NT2/D1 (cell line): ENCODE data around the gene SORL1.

Experiments
- YY1 ChIP-seq: IDR thresholded peaks from 2 replicates; pipeline ENCODE4 v1.6.1; 2011; ENCODE audit not compliant: insufficient read length, insufficient read depth
- ZNF274 ChIP-seq: IDR thresholded peaks from 2 replicates; pipeline ENCODE4 v1.6.1; 2011; ENCODE audit warnings: mild to moderate bottlenecking, low read depth, low read length

DNA sequence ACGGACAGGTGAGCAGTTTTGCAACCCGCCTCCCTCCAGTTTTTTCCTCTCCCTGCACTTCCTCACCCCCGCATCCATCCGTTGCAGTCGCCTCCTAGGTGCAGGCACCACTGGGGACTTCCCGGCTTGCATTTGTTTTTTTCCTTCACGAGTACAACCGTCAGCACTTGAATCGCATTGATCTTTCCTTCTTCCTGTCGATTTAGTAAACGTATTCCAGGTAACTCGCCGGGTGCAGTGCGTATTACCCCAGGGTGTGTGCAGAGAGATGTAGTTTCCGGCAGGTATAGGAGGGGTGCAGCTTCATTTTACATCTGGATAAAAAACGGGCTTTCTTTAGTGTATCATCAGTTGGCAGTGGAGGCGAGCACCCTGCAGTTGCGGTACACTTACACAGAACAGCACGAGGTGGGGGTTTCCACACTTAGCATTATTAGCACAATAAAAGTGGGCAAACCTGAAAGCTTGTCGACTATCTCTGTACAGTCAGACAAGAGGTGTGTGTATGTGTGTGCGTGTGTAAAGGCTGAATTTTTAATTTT, 566 bp downstream of the SORL1 start, which contains the start of gene SORL1-AS1:
- TF ChIP-seq YY1 (no peak), ZNF274 (no peak)
